GM12891 (cell line): ENCODE results near the gene ARHGAP35.
A peak's percentile ranks its signal among the peaks of the same experiment; 100 is the strongest.
"Not testable (repeated sequence)": the region's sequence is repeated elsewhere in the genome, so short reads cannot be mapped to it uniquely, and the experiment has no call there.

Source experiments
- DNase-seq: peaks from one replicate; pipeline ENCODE4 v3.0.0; 2011; ENCODE audit warnings: low spot score; ENCODE audit not compliant: insufficient read length
- FAIRE-seq: peaks from 2 replicates; lab custom pipeline; 2011; peaks lifted over from hg19 to GRCh38; lab: Jason Lieb, UNC
- PAX5 ChIP-seq: IDR thresholded peaks from 2 replicates; pipeline ENCODE4 v1.6.1; 2011; ENCODE audit warnings: low read length, moderate library complexity, mild to moderate bottlenecking; ENCODE audit not compliant: insufficient read depth, severe bottlenecking
- POLR2A ChIP-seq: IDR thresholded peaks from 2 replicates; pipeline ENCODE4 v1.6.1; 2011; ENCODE audit warnings: low read depth, low read length, control low read depth
- POLR2AphosphoS5 ChIP-seq: IDR thresholded peaks from 2 replicates; pipeline ENCODE4 v1.6.1; 2011; ENCODE audit warnings: low read depth, low read length, control low read depth
- POU2F2 ChIP-seq: IDR thresholded peaks from 2 replicates; pipeline ENCODE4 v1.6.1; 2011; ENCODE audit warnings: low read depth, mild to moderate bottlenecking, control low read depth, low read length, moderate library complexity
- SPI1 ChIP-seq: IDR thresholded peaks from 2 replicates; pipeline ENCODE4 v1.6.1; 2011; ENCODE audit warnings: low read depth, low read length, control low read depth
- TAF1 ChIP-seq: IDR thresholded peaks from 2 replicates; pipeline ENCODE4 v1.6.1; 2011; ENCODE audit warnings: low read depth, low read length, control low read depth

ARHGAP35 gene

GRCh38 chr19:46881092-46881491, 20.3 kb downstream of the ARHGAP35 start:
- FAIRE-seq (no peak), DNase-seq (no peak)
- TF ChIP-seq POLR2AphosphoS5 (no peak), SPI1 (no peak), POLR2A (no peak), TAF1 (no peak), PAX5 (no peak)

GRCh38 chr19:46882034-46882433, 21.2 kb downstream of the ARHGAP35 start:
- FAIRE-seq (no peak), DNase-seq (no peak)
- no peak for TF ChIP-seq PAX5
- TF ChIP-seq POLR2AphosphoS5: no peak
- no peak for TF ChIP-seq POLR2A
- no peak for TF ChIP-seq SPI1
- TF ChIP-seq TAF1: no peak
- no peak for TF ChIP-seq POU2F2

- FAIRE-seq, DNase-seq: not testable (repeated sequence)
These were observed 22.0 kb downstream of the ARHGAP35 start for GRCh38 chr19:46882751-46883150.

- FAIRE-seq: no peak
- TF ChIP-seq POLR2AphosphoS5: no peak
- no peak for TF ChIP-seq POU2F2
- no peak for TF ChIP-seq POLR2A
- TF ChIP-seq TAF1: no peak
- no peak for TF ChIP-seq PAX5
- TF ChIP-seq SPI1: no peak
These were observed 24.6 kb downstream of the ARHGAP35 start for GRCh38 chr19:46885411-46885810.

GRCh38 chr19:46886546-46887239, 25.9 kb downstream of the ARHGAP35 start:
- FAIRE-seq (no peak), DNase-seq (no peak)
- TF ChIP-seq PAX5: no peak
- TF ChIP-seq POU2F2: no peak
- no peak for TF ChIP-seq POLR2AphosphoS5
- no peak for TF ChIP-seq TAF1
- no peak for TF ChIP-seq SPI1
- no peak for TF ChIP-seq POLR2A

More at GRCh38 chr19:46885411-46885810, 24.6 kb downstream of the ARHGAP35 start:
- no peak for DNase-seq

GRCh38 chr19:46887240-46887782, 26.5 kb downstream of the ARHGAP35 start:
- TF ChIP-seq POU2F2 (no peak), SPI1 (peak; percentile 40)
- no peak for DNase-seq
- FAIRE-seq: no peak

- DNase-seq (no peak), FAIRE-seq (peak; percentile 57)
- TF ChIP-seq SPI1 (no peak), PAX5 (no peak), POU2F2 (no peak), POLR2AphosphoS5 (no peak), TAF1 (no peak), POLR2A (no peak)
These were observed 29.8 kb downstream of the ARHGAP35 start for GRCh38 chr19:46890423-46891170.

GRCh38 chr19:46892252-46893179, 31.7 kb downstream of the ARHGAP35 start:
- no peak for DNase-seq
- no peak for FAIRE-seq
- TF ChIP-seq POLR2A: no peak
- TF ChIP-seq PAX5: peak; percentile 77

GRCh38 chr19:46896076-46896794, 35.4 kb downstream of the ARHGAP35 start:
- no peak for TF ChIP-seq POU2F2
- no peak for TF ChIP-seq POLR2A
- no peak for TF ChIP-seq POLR2AphosphoS5
- TF ChIP-seq SPI1: no peak
- DNase-seq (no peak), FAIRE-seq (peak; percentile 52)
